ENCODE data around the gene MBP.
A peak's percentile ranks its signal among the peaks of the same experiment; 100 is the strongest.

Gene MBP

DNA sequence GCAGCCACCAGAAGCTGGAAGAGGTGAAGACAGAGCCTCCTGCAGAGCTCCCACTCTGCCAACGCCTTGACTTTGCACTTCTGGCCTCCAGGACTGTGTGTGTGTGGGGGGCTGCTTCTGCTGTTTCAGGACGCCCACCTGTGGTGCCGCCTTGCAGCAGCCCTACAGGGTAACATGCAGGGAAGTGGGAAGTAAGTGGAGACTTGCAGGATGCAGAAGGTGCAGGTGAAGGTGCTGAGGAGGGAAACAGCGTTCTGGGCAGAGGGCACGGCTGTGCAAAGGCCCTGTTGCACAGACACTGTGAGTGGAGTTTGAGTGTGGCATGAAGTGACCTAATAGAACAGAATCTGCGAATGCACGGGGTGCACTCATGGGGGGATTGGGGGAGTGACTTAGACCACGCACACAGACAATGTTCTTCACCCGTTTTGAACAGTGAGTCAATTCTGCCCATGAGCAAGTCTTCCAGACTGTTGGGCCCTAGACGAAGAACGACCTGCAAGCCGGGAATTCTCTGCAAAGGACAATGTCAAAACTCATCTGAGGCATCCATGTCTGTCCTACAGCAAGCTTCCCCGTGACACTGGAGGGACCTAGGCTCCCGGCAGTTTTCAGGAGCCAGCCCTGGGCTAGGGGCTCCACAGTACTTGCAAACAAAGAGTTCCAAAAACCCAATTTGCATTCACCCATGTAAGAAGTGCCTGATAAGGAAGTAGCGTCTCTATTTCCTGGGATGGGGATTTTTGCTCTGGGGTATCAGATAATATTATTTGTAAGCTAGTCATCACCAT, 19.0 kb downstream of the MBP start:
- DNase-seq, result no peak

- no peak for DNase-seq
Measured at GRCh38 chr18:77112747-77113092, 19.9 kb downstream of the MBP start.

DNA sequence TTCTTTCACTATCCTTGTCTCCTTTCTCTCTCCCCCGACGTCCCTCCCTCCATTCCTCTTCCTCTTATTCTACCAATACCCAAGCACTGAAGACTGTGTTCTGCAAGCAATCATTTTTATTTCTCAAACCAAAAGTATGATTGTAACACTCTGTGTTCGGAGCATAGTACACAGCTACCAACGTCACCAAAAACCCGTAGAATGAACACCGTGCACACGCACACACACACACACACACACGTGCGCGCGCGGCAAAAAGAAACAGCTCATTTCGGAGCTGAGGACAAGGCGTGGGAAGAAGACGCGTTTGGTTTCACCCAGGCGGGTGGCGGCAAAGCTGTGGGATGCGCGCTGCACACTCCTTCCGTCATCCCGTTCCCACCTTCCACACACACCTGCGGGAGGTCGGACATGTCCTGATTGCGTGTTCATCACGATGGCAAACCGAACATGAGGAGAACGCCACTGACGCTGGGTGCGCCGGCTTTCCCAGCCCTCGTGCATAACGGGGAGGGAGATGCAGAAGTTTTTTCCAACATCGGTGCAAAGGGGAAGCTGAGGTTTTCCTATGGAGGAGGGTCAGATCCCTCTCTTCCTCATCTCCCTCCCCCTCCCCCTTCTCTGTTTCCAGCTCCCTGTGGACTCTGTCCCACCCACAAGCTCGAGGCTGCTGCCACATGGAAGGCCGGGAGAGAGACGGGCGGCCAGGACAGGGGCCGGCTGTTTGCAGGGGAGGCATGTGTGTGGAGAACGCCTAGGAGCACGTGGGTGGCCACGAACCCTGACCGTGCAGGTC, 20.4 kb downstream of the MBP start:
- no peak for DNase-seq

DNA sequence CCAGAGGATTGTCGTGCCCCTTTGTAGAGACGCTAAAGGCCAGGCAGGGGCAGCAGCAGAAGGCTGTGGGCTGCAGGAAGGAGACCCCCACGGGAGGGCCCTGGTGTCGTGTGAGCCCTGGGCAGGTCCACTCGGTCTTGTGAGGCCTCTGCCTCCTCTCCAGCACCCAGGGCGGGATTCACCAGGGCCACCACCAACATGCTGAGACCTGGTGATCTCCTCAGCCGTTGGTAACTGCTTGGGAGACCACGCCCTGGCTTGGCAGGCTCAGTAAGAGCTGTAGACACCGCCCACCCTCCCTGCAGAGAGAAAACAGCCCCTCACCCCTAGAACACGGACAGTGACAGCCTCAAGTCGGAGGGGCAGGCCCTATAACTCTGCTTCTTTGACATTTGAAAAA, 21.1 kb downstream of the MBP start:
- DNase-seq, result no peak

DNA sequence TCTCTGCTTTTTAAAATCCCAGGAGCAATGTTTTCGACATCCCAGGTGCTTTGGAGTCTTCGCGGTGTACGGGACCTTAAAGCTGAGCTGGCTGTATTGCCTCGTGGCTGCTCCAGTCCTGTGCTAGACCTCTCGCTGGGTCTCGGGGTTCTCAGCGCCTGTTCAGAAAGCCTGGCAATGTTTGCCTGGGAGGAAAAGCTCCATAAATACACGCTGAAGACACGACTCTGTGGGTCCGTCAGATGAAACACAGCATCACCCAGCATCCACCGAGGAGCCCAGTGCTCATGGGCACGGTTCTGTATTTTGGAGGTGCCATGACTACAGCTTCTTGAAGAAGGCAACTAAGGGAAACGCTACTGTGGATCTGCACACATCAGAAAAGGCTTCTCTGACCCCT, 21.6 kb downstream of the MBP start:
- no peak for DNase-seq

DNA sequence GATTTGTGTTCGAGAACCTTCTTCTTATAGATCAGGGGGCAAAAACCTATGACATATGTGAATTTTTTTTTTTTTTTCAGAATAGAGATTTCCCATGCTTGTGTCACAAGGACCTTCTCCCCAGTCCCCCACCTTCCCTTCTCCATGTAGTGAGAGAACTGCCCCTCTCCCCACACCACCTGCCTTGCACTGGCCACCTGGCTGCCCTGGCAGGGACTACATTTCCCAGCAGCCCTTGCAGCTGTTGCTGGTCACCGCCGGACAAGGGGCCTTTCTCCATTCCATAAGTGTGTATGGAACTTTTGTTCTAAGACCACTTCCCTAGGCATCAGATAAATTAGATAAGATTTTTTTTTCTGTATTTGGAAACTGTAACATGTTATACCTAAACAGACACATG, 22.2 kb downstream of the MBP start:
- no peak for DNase-seq

DNA sequence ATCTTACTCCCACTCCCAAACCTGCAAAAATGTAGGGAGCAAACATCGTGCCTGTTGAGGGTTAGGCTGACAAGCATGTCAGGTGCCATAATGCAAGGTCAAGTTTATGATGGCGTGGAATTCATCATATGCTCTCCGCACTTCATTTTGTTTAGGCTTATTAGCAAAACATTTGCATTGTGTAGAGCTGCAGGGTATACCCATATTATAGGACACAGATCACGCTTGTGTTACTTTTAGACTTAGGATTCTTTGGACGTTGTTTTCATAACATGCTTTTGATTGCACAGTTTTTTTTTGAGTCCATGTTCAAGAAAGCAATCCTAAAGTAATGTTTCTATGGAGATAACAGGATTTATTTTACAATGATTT, 22.9 kb downstream of the MBP start:
- DNase-seq, result no peak

GRCh38 chr18:77108821-77109647, 23.5 kb downstream of the MBP start:
- no peak for DNase-seq

DNA sequence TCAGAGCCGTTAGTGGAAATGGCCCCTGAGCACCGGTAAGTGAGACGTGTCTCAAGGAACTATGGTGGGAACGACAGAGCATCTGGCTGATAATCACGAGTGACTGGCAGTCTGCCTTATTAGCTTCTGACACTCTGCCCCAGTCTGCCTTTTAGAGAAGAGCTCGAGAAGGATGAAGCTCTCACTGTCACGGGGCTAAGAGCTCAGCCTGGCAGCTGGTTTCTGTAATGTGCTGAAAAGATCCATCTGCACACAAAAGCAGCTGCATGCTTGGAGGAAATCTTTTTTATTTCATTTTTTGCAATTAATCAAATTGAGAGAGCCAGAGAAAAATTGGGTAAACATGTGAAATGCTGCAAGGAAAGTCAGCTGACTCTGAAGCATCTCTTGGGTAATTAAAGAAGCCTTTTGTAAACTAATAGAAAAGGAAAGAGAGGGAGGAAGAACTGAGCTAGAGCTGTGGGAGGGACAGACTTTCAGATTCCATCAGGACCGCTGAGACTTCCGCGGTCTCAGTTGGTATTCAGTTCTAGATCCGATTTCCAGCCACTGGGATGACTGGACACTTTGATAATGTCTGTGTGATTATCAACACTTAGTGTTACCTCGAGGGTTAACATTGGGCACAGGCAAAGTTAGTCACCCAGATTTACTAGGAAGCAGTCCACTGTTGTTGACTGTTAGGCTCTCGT, 24.4 kb downstream of the MBP start:
- no peak for DNase-seq

DNA sequence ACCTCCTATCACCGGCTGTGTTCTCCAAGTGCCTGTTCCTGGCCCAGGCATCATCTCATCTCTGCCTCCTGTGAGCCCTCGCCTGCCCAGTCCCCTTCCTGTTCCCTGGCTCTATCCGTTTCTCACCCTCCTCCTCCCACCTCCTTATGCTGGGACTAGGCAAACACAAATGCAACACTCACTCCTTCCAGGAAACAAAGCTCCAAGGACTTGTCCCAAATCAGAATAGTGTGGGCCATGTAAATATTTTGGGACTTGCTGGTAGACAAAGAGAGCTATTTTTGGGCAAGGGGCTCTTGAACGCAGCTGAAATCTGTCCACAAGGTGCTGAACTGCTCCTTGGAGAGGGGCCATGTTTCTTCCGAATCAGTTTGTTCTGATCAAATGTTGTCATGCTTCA, 25.3 kb downstream of the MBP start:
- no peak for DNase-seq

- DNase-seq, result no peak
Measured at GRCh38 chr18:77106331-77106730, 26.3 kb downstream of the MBP start.

DNA sequence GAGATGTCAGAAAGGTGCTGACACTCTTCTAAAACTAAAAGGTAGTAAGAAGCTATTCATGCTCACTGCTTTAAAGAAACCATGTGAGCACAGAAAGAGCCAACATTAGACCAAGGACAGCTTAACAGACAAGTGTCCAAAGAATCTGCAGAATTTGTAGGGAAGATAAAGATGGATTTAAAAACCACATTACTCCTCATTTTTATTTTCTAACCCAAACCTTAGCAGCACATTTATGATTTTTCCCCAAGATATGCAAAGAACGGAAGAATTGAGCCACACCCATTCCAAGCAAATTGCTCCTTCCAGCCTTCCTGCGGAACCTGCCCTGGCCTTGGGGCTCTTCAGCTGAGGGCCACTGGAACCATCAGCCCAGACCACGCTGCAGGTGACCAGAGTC, 26.9 kb downstream of the MBP start:
- DNase-seq, result no peak

GRCh38 chr18:77105028-77105427, 27.6 kb downstream of the MBP start:
- DNase-seq, result no peak

DNA sequence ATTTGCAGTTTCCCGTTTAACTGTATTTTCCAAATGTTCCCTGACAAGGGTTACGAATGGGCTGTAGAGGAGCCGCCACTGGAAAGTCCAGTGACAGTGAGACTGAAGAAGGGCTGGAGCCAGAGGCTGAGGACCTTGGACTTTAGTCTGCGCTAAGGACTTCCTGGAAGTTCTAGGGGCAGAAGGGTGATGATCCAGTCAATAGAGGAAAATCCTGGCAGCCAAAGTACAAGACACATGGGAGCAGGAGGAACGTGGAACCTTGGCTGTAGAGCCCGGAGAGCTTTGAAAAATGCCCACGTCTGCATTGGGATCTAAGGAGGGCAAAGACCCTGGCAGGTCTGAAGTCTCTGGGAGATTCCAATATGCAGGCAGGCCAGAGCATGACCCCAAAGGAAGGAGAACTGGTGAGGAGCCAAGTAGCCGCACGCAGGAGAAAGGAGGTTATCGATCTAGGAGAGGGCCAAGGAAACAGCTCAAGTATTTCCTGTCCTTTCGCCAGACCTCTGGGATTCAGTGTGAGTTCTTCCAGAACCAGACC, 28.5 kb downstream of the MBP start:
- no peak for DNase-seq

GRCh38 chr18:77103187-77103850, 29.3 kb downstream of the MBP start:
- DNase-seq, result no peak

GRCh38 chr18:77102259-77103040, 30.1 kb downstream of the MBP start:
- no peak for DNase-seq

GRCh38 chr18:77101410-77102258, 30.9 kb downstream of the MBP start:
- peak; percentile 24 for DNase-seq

- DNase-seq, result no peak
Measured at GRCh38 chr18:77100751-77101355, 31.7 kb downstream of the MBP start.

DNA sequence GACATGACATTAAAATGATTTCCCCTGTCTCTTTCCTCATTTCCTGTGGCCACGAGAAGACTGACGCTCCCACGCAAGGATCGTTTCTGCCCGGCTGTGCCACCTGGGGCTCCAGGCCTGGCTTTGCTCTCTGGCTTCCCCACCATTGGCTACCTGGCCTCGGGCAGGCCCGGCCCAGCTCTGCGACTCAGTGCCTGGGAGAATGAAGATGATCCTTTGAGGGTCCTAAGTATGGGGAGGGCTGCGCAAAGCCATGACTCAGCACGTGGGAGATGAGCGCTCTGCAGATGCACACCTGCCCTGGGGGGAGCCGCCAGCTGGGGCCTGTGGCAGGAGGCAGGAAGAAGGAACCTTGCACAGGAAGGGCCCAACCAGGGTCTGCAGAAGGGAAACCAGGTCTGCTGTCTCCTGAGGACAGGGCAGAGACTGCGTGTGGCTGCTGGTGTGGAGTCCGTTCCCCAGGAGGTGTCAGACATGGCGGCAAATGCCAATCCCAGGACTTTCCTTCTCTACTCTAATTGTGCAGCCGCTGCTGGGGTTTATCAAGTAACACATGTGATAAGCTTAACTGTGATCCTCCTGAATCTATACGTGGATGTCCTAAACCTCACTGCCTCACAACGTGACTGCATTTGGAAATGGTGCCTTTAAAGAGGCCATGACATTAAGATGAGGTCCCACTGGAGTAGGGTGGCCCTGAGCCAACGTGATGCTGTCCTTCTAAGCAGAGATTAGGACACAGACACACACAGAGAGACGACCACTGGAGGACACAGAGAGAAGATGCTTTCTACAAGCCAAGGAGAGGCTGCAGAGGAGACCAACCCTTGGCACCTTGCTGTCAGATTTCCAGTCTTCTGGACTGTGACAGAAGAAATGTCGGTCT, 32.9 kb downstream of the MBP start:
- no peak for DNase-seq
